K562 (cell line): ENCODE measurements around the gene PRKCB. TPM values are rescaled to one million over a fixed set of nuclear protein-coding genes. Genes with fewer than 3 reads are reported as not detected.

Experiments
- ATAC-seq: fragments of 200-7000 bp; cut with Tn5 transposase; 3 replicates; pipeline ENCODE4 v1.9.1; 2020; ENCODE audit warnings: moderate library complexity
- BruUV-seq: library from RNA; stranded (reverse); fragments of 400-500 nt; replicated peaks from 2 replicates; lab custom pipeline; 2021; lab: Mats Ljungman, UMichigan
- CTCF ChIA-PET: fragments of 300-600 bp; formaldehyde crosslinking; extraction: SDS; loops from one replicate; lab custom pipeline; 2021; ENCODE audit warnings: low intra/inter-chr PET ratio; lab: Yijun Ruan, JAX
- POLR2A ChIA-PET: fragments of 300-600, 350-650 bp; sonication (Branson Sonifier 250); formaldehyde crosslinking; extraction: SDS; loops from one replicate; lab custom pipeline; 2021; ENCODE audit warnings: antibody characterized with exemption, inconsistent platforms; lab: Yijun Ruan, JAX
- DNase-seq, 4 experiments: peaks; one replicate each; pipeline versions ENCODE4 v3.0.0 to v3.0.0-alpha.2; 2011 to 2018; ENCODE audit warnings: low spot score in 3 of 4, mixed read lengths in 3 of 4; ENCODE audit errors: extremely low read depth in 1 of 4
- FAIRE-seq: peaks from 2 replicates; lab custom pipeline; 2011; peaks lifted over from hg19 to GRCh38; lab: Jason Lieb, UNC
- H2AFZ ChIP-seq: 2 replicates; pipeline ENCODE4 v1.6.0; 2011; ENCODE audit warnings: low read depth, low read length, control low read depth, inconsistent platforms
- H3K27ac ChIP-seq: fragments of 200-600 bp; 3 replicates; pipeline ENCODE4 v1.8.0; 2011; ENCODE audit warnings: low read depth, mild to moderate bottlenecking, control low read depth, inconsistent platforms, low read length, moderate library complexity, mixed read lengths; ENCODE audit errors: extremely low read depth
- H3K27me3 ChIP-seq, 2 experiments: fragments of 300-600 bp in 1 of 2; 2 replicates in 1 of 2; 3 replicates in 1 of 2; pipeline versions ENCODE4 v1.6.0 to v1.8.0; 2011; ENCODE audit warnings: inconsistent platforms in 2 of 2, low read length in 2 of 2, mild to moderate bottlenecking in 1 of 2, mixed read lengths in 1 of 2, moderate library complexity in 1 of 2; ENCODE audit not compliant: control insufficient read depth in 2 of 2, insufficient read depth in 2 of 2
- H3K36me3 ChIP-seq: fragments of 300-600 bp; 3 replicates; pipeline ENCODE4 v1.8.0; 2011; ENCODE audit warnings: mild to moderate bottlenecking, low read length, inconsistent platforms; ENCODE audit not compliant: control insufficient read depth, insufficient read depth
- H3K4me1 ChIP-seq, 2 experiments: fragments of 200-600 bp in 1 of 2; replicated peaks in 1 of 2; 2 replicates in 1 of 2; 3 replicates in 1 of 2; pipeline versions ENCODE4 v1.5.1 to v1.8.0; 2011; ENCODE audit warnings: inconsistent platforms in 2 of 2, low read length in 2 of 2, mild to moderate bottlenecking in 1 of 2, mixed read lengths in 1 of 2, moderate library complexity in 1 of 2; ENCODE audit not compliant: control insufficient read depth in 2 of 2, insufficient read depth in 2 of 2
- H3K4me2 ChIP-seq: 2 replicates; pipeline ENCODE4 v1.6.1; 2011; ENCODE audit warnings: low read length, control low read depth, inconsistent platforms, mixed read lengths; ENCODE audit not compliant: insufficient read depth
- H3K4me3 ChIP-seq: fragments of 200-600 bp; sonication (generic), shearing (Covaris generic); 2 replicates; pipeline ENCODE4 v1.5.1; 2016; ENCODE audit warnings: control low read depth, inconsistent platforms
- H3K79me2 ChIP-seq: fragments of 200-600 bp; 3 replicates; pipeline ENCODE4 v1.8.0; 2011; ENCODE audit warnings: low read length, inconsistent platforms; ENCODE audit not compliant: control insufficient read depth, insufficient read depth
- H3K9ac ChIP-seq, 2 experiments: 2 replicates each; pipeline versions ENCODE4 v1.6.0 to v1.6.1; 2011; ENCODE audit warnings: low read depth in 2 of 2, low read length in 2 of 2, control low read depth in 1 of 2, inconsistent platforms in 1 of 2, mild to moderate bottlenecking in 1 of 2, mixed read lengths in 1 of 2; ENCODE audit not compliant: insufficient read depth in 1 of 2
- H3K9me1 ChIP-seq: one replicate; pipeline ENCODE4 v1.6.0; 2011; ENCODE audit warnings: inconsistent platforms, mild to moderate bottlenecking, low read length, moderate library complexity; ENCODE audit not compliant: control insufficient read depth, insufficient read depth
- H3K9me3 ChIP-seq: replicated peaks from 2 replicates; pipeline ENCODE4 v1.5.1; 2011; ENCODE audit warnings: low read depth, low read length, inconsistent platforms; ENCODE audit not compliant: control insufficient read depth, insufficient read depth
- H4K20me1 ChIP-seq: replicated peaks from 2 replicates; pipeline ENCODE4 v1.6.1; 2011; ENCODE audit warnings: low read length, inconsistent platforms, mixed read lengths; ENCODE audit not compliant: control insufficient read depth, insufficient read depth
- BCOR ChIP-seq: fragments of 450-650 bp; IDR thresholded peaks from 2 replicates; pipeline ENCODE4 v1.6.1; 2016
- CREB1 ChIP-seq, 2 experiments: sonication (generic) in 1 of 2; formaldehyde crosslinking in 1 of 2; IDR thresholded peaks; 2 replicates each; pipeline versions ENCODE4 v1.6.1 to v1.8.0; 2012 to 2022; ENCODE audit warnings: inconsistent platforms in 1 of 2, mild to moderate bottlenecking in 1 of 2, missing genetic modification reagents in 1 of 2, moderate library complexity in 1 of 2
- GTF2A2 ChIP-seq: IDR thresholded peaks from 2 replicates; pipeline ENCODE4 v1.6.1; 2016; ENCODE audit warnings: mild to moderate bottlenecking, missing genetic modification characterization, missing compliant biosample characterization
- KDM4B ChIP-seq, 2 experiments: fragments of 450-650 bp in 1 of 2; sonication (generic) in 1 of 2; IDR thresholded peaks; 2 replicates each; pipeline ENCODE4 v1.6.1; 2016 to 2017; ENCODE audit warnings: borderline replicate concordance in 2 of 2, antibody characterized with exemption in 1 of 2, low read depth in 1 of 2, mild to moderate bottlenecking in 1 of 2
- NONO ChIP-seq, 2 experiments: fragments of 200-400 bp in 1 of 2; fragments of 450-650 bp in 1 of 2; formaldehyde crosslinking in 1 of 2; IDR thresholded peaks; 2 replicates each; pipeline ENCODE4 v1.6.1; 2017; ENCODE audit warnings: low read depth in 2 of 2, mild to moderate bottlenecking in 2 of 2, moderate library complexity in 2 of 2, low read length in 1 of 2
- STAT5B ChIP-seq: fragments of 250-450 bp; sonication (Bioruptor Pico); IDR thresholded peaks from 2 replicates; pipeline ENCODE4 v1.8.0; 2021; ENCODE audit warnings: mild to moderate bottlenecking, inconsistent platforms
- ZFP36 ChIP-seq: fragments of 150-350 bp; IDR thresholded peaks from 2 replicates; pipeline ENCODE4 v1.6.1; 2018; ENCODE audit warnings: low read length, low read depth; ENCODE audit not compliant: partially characterized antibody
- ZKSCAN1 ChIP-seq: fragments of 150-350 bp; IDR thresholded peaks from 2 replicates; pipeline ENCODE4 v1.6.1; 2016; ENCODE audit warnings: low read depth, low read length
- ZNF212 ChIP-seq: fragments of 450-650 bp; formaldehyde crosslinking; IDR thresholded peaks from 2 replicates; pipeline ENCODE4 v1.4.0; 2020; ENCODE audit warnings: mild to moderate bottlenecking
- WGBS: fragments of 100-300 bp; shearing (Covaris generic); methylation state at CpG from one replicate; pipeline ENCODE4 v1.1.6; 2016; ENCODE audit warnings: low coverage, mixed read lengths; ENCODE audit not compliant: insufficient coverage; ENCODE audit errors: missing lambda C conversion rate; 5-methylcytosine and 5-hydroxymethylcytosine counted together
- in situ Hi-C: fragments of 300-500 bp; cut with MboI; formaldehyde crosslinking; loops from 4 replicates; pipeline ENCODE4 v1.15.0; 2018; ENCODE audit warnings: inconsistent platforms, mixed read lengths
- intact Hi-C: fragments of 100-400 bp; cut with micrococcal nuclease; formaldehyde crosslinking; loops from 2 replicates; pipeline ENCODE4 v1.14.2; 2022
- polyA plus RNA-seq, 8 experiments: library from polyadenylated mRNA; depleted of rRNA in 4 of 8; stranded (reverse) in 5 of 8; unstranded in 3 of 8; fragments of >200 nt; fragmentation: Nextera tagmentation in 2 of 8; fragmentation: Illumina TruSeq in 1 of 8; extraction: Ambion mirVana in 2 of 8; extraction: Trizol in 1 of 8; gene quantifications; 2 replicates each; pipeline versions ENCODE4 v1.2.1 to v1.2.3, GENCODE V29; 2011 to 2014; ENCODE audit warnings: inconsistent platforms in 1 of 8, missing spikeins in 1 of 8
- total RNA-seq, 7 experiments: library from RNA; depleted of rRNA in 6 of 7; stranded (reverse); fragments of >200 nt in 6 of 7; fragmentation: Illumina TruSeq in 2 of 7; extraction: Trizol in 2 of 7; gene quantifications; 2 replicates each; pipeline versions ENCODE4 v1.2.1 to v1.2.3, GENCODE V29; 2011 to 2021; ENCODE audit warnings: low replicate concordance in 1 of 7
- TF ChIP-seq, protein P1 (sequence below), 2 experiments: fragments of 450-650 bp; IDR thresholded peaks; 2 replicates each; pipeline ENCODE4 v1.6.1; 2016
- TF ChIP-seq, protein P2 (sequence below): sonication (generic); formaldehyde crosslinking; IDR thresholded peaks from 2 replicates; pipeline ENCODE4 v1.8.0; 2023; ENCODE audit warnings: mild to moderate bottlenecking, missing genetic modification reagents
- TF ChIP-seq, protein P3 (sequence below): sonication (generic); formaldehyde crosslinking; IDR thresholded peaks from 2 replicates; pipeline ENCODE4 v1.9.0; 2022; ENCODE audit warnings: mild to moderate bottlenecking, missing genetic modification reagents
- TF ChIP-seq, protein P4 (sequence below): fragments of 450-650 bp; formaldehyde crosslinking; conservative IDR thresholded peaks from 2 replicates; pipeline ENCODE4 v1.4.0; 2022; ENCODE audit warnings: mild to moderate bottlenecking, missing genetic modification characterization

The PRKCB gene
- total and polyA plus RNA-seq, 9 of the 15 experiments (the other 6 are each of a cell fraction or from before 2014, with no cell fraction given) = 49.9 to 276 (median 148) TPM

DNA sequence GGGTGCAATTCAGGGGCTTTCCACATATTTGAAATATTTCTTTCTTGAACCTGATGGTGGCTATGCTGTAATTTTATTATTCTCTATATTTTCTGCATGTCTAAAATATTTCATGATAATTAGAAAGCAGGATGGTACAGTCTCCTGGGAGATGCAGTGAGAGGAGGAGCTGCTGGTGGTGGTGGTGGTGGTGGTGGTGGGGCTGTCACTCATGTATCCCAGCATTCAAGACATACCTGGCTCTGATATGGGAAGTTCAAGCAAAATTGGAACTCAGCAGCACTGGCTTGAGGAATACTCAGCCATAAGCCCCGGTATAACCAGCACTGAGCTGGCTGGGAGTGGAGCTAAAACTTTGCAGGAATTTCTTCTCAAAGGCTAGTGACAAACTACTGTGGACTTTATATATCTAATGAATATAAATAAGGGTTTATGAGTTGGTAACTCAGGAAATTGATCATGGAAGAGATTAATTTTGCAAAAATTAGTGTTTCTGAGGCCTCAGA, 200.3 kb downstream of the PRKCB start:
- H3K9me1 ChIP-seq = peaks cover 2% of the 10 kb centered on the region
- CTCF ChIA-PET = interaction anchor here (0.6 to 2.2 kb wide), 4 partner anchors 300 to 1179 kb away, joined by 3 to 20 read pairs (median 3); no protein-coding TSS in a partner anchor
- POLR2A ChIA-PET = interaction anchor here (1.2 kb wide), 1 partner anchor 342 kb away, joined by 3 read pairs; no protein-coding TSS in a partner anchor
- in situ Hi-C loops = loop anchor here (10.0 kb wide), 1 partner anchor 301 kb away; no protein-coding TSS in a partner anchor
- ATAC-seq = no peak
- BruUV-seq = no TSS peak
- no peak overlapping the region for H3K4me2 ChIP-seq
- intact Hi-C loops = loop anchor here (1.0 to 2.0 kb wide), 2 partner anchors 235 to 293 kb away; no protein-coding TSS in a partner anchor
- peaks cover 2% of the 10 kb centered on the region; the same call in 1 of the 3 replicates for H3K79me2 ChIP-seq
- H3K9me3 ChIP-seq = no peaks in the 10 kb centered on the region
- no peak overlapping the region for H3K4me3 ChIP-seq
- no peak overlapping the region for H3K27ac ChIP-seq
- peaks cover 94% of the 10 kb centered on the region for H3K36me3 ChIP-seq
- no peak overlapping the region for H3K9ac ChIP-seq
- no peak for DNase-seq
- H3K27me3 ChIP-seq = no peaks in the 10 kb centered on the region; a peak in 1 of 5 replicates
- no peak for FAIRE-seq
- H2AFZ ChIP-seq = no peak overlapping the region
- peaks cover 0 to 3% of the 10 kb centered on the region in 2 experiments; a peak in 2 of 5 replicates for H3K4me1 ChIP-seq
- WGBS = 87% methylated on average over 1 of the region's 1 CpG
- H4K20me1 ChIP-seq = no peaks in the 10 kb centered on the region; the same call in 1 of the 2 replicates
- TF ChIP-seq, protein P1, sequence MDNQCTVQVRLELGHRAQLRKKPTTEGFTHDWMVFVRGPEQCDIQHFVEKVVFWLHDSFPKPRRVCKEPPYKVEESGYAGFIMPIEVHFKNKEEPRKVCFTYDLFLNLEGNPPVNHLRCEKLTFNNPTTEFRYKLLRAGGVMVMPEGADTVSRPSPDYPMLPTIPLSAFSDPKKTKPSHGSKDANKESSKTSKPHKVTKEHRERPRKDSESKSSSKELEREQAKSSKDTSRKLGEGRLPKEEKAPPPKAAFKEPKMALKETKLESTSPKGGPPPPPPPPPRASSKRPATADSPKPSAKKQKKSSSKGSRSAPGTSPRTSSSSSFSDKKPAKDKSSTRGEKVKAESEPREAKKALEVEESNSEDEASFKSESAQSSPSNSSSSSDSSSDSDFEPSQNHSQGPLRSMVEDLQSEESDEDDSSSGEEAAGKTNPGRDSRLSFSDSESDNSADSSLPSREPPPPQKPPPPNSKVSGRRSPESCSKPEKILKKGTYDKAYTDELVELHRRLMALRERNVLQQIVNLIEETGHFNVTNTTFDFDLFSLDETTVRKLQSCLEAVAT (IDR thresholded peaks at IDR 0.05) = no peak
- TF ChIP-seq KDM4B (IDR thresholded peaks at IDR 0.05; ENCODE audit: borderline replicate concordance in 2 of 2, low read depth in 1 of 2) = no peak
- no peak for TF ChIP-seq GTF2A2
- TF ChIP-seq, protein P2, sequence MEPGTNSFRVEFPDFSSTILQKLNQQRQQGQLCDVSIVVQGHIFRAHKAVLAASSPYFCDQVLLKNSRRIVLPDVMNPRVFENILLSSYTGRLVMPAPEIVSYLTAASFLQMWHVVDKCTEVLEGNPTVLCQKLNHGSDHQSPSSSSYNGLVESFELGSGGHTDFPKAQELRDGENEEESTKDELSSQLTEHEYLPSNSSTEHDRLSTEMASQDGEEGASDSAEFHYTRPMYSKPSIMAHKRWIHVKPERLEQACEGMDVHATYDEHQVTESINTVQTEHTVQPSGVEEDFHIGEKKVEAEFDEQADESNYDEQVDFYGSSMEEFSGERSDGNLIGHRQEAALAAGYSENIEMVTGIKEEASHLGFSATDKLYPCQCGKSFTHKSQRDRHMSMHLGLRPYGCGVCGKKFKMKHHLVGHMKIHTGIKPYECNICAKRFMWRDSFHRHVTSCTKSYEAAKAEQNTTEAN (CRISPR knock-in tag) = no peak
- TF ChIP-seq, protein P3, sequence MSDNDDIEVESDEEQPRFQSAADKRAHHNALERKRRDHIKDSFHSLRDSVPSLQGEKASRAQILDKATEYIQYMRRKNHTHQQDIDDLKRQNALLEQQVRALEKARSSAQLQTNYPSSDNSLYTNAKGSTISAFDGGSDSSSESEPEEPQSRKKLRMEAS (CRISPR knock-in tag) = no peak
- no peak for TF ChIP-seq ZFP36
- TF ChIP-seq ZNF212 (CRISPR knock-in tag) = no peak
- TF ChIP-seq ZKSCAN1 = no peak
- TF ChIP-seq BCOR = no peak
- TF ChIP-seq CREB1 (IDR thresholded peaks at IDR 0.05) = no peak
- no peak for TF ChIP-seq CREB1 (CRISPR knock-in tag; IDR thresholded peaks at IDR 0.05)
- TF ChIP-seq, protein P4, sequence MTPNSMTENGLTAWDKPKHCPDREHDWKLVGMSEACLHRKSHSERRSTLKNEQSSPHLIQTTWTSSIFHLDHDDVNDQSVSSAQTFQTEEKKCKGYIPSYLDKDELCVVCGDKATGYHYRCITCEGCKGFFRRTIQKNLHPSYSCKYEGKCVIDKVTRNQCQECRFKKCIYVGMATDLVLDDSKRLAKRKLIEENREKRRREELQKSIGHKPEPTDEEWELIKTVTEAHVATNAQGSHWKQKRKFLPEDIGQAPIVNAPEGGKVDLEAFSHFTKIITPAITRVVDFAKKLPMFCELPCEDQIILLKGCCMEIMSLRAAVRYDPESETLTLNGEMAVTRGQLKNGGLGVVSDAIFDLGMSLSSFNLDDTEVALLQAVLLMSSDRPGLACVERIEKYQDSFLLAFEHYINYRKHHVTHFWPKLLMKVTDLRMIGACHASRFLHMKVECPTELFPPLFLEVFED (CRISPR knock-in tag) = no peak
- TF ChIP-seq NONO (IDR thresholded peaks at IDR 0.05; ENCODE audit: low read depth in 2 of 2, low read length in 1 of 2) = no peak
- TF ChIP-seq STAT5B (CRISPR knock-in tag) = no peak
